ENCODE results near the gene NAA60. TPM values are rescaled to one million over a fixed set of nuclear protein-coding genes. Genes with fewer than 3 reads are reported as not detected.

The NAA60 gene
- total and polyA plus RNA-seq, 10 donors, result 27.2 to 85.9 (median 46.3) TPM

DNA sequence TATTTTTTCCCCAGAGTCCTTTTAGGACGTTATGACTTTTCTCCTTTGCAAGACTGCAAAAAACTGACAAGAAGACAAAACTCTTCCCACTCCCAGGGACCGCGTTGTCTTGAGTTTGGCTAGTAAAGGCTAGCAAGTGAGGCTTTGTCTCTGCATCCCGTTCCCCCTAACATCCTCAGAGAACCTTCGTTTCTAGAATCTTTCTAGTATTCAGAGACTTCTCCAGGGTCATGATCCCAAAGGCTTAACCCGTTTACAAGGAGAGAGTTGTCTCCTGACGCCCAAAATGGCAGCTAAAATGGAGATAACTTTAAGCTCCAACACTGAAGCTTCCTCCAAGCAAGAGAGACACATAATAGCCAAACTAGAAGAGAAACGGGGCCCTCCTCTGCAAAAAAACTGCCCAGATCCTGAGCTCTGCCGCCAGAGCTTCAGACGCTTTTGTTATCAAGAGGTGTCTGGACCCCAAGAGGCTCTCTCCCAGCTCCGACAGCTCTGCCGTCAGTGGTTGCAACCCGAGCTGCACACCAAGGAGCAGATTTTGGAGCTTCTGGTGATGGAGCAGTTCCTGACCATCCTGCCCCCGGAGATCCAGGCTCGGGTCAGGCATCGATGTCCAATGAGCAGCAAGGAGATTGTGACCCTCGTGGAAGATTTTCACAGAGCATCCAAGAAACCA lies 41.6 kb upstream of the NAA60 start:
- peaks cover 0 to 57% (median 37%) of the 10 kb centered on the region in 6 donors for H3K36me3 ChIP-seq
- WGBS, 5 donors, result 39 to 58% (median 48%) methylated on average over 17 of the region's 17 CpGs
- intact Hi-C loops (cut with DNase I; ENCODE audit: low total_unique reads), result no loop called here
- H3K4me3 ChIP-seq, result peak overlapping the region; percentile 59 to 95 (median 80)
- H3K27me3 ChIP-seq (replicated peaks in 1 of 7), result no peaks in the 10 kb centered on the region
- peak; percentile 73 for DNase-seq
- H3K4me1 ChIP-seq, result peaks cover 9 to 59% (median 38%) of the 10 kb centered on the region in 6 donors
- H3K9me3 ChIP-seq, result peaks cover 4 to 62% (median 46%) of the 10 kb centered on the region in 8 donors
- TF ChIP-seq POLR2AphosphoS5 (IDR thresholded peaks at IDR 0.05), result no peak
- no peak for TF ChIP-seq POLR2A (IDR thresholded peaks at IDR 0.05)
- TF ChIP-seq CTCF (IDR thresholded peaks at IDR 0.05 in 8 of 11, conservative IDR thresholded peaks at IDR 0.05 in 3 of 11), result no peak
- H3K27ac ChIP-seq, result peak overlapping the region; percentile 75 to 94 (median 91)

- no peak for DNase-seq
- TF ChIP-seq POLR2A (IDR thresholded peaks at IDR 0.05), result no peak
- TF ChIP-seq CTCF (IDR thresholded peaks at IDR 0.05 in 8 of 11, conservative IDR thresholded peaks at IDR 0.05 in 3 of 11), result no peak
- TF ChIP-seq POLR2AphosphoS5 (IDR thresholded peaks at IDR 0.05), result no peak
- WGBS, 5 donors, result 93 to 99% (median 96%) methylated on average over 12 of the region's 12 CpGs
- Histone ChIP-seq H3K4me3 (peak overlapping the region in 1 of 8 donors; percentile 42), H3K4me1 (peaks cover 0 to 7% (median 4%) of the 10 kb centered on the region in 6 donors), H3K9me3 (peaks cover 22 to 100% (median 96%) of the 10 kb centered on the region in 8 donors), H3K36me3 (peaks cover 7 to 81% (median 60%) of the 10 kb centered on the region in 6 donors), H3K27ac (no peak overlapping the region), H3K27me3 (replicated peaks in 1 of 7) (no peaks in the 10 kb centered on the region)
- intact Hi-C loops (cut with DNase I; ENCODE audit: low total_unique reads), result no loop called here
These were observed 34.8 kb upstream of the NAA60 start for GRCh38 chr16:3408561-3409197.

GRCh38 chr16:3413730-3414379 lies 29.6 kb upstream of the NAA60 start:
- WGBS, 5 donors, result 38 to 59% (median 45%) methylated on average over 19 to 29 of the region's 29 CpGs
- no peaks in the 10 kb centered on the region for H3K4me1 ChIP-seq
- no peaks in the 10 kb centered on the region for H3K27me3 ChIP-seq (replicated peaks in 1 of 7)
- intact Hi-C loops (cut with DNase I; ENCODE audit: low total_unique reads), result no loop called here
- no peak for DNase-seq
- TF ChIP-seq POLR2AphosphoS5 (IDR thresholded peaks at IDR 0.05) (no peak), POLR2A (IDR thresholded peaks at IDR 0.05) (no peak), CTCF (IDR thresholded peaks at IDR 0.05 in 8 of 11, conservative IDR thresholded peaks at IDR 0.05 in 3 of 11) (no peak)
- no peak overlapping the region for H3K4me3 ChIP-seq
- H3K36me3 ChIP-seq, result peaks cover 0 to 29% (median 11%) of the 10 kb centered on the region in 6 donors
- H3K9me3 ChIP-seq, result peaks cover 6 to 100% (median 96%) of the 10 kb centered on the region in 8 donors
- H3K27ac ChIP-seq, result no peak overlapping the region
